K562 (cell line): Measurements from ENCODE around the gene SORCS1. TPM values are rescaled to one million over a fixed set of nuclear protein-coding genes. Genes with fewer than 3 reads are reported as not detected.

Source experiments
- ATAC-seq: fragments of 200-7000 bp; cut with Tn5 transposase; 3 replicates; pipeline ENCODE4 v1.9.1; 2020; ENCODE audit warnings: moderate library complexity
- BruUV-seq: library from RNA; stranded (reverse); fragments of 400-500 nt; replicated peaks from 2 replicates; lab custom pipeline; 2021; lab: Mats Ljungman, UMichigan
- CTCF ChIA-PET: fragments of 300-600 bp; formaldehyde crosslinking; extraction: SDS; loops from one replicate; lab custom pipeline; 2021; ENCODE audit warnings: low intra/inter-chr PET ratio; lab: Yijun Ruan, JAX
- POLR2A ChIA-PET: fragments of 300-600, 350-650 bp; sonication (Branson Sonifier 250); formaldehyde crosslinking; extraction: SDS; loops from one replicate; lab custom pipeline; 2021; ENCODE audit warnings: antibody characterized with exemption, inconsistent platforms; lab: Yijun Ruan, JAX
- DNase-seq, 4 experiments: peaks; one replicate each; pipeline versions ENCODE4 v3.0.0 to v3.0.0-alpha.2; 2011 to 2018; ENCODE audit warnings: low spot score in 3 of 4, mixed read lengths in 3 of 4; ENCODE audit errors: extremely low read depth in 1 of 4
- FAIRE-seq: peaks from 2 replicates; lab custom pipeline; 2011; peaks lifted over from hg19 to GRCh38; lab: Jason Lieb, UNC
- H2AFZ ChIP-seq: 2 replicates; pipeline ENCODE4 v1.6.0; 2011; ENCODE audit warnings: low read depth, low read length, control low read depth, inconsistent platforms
- H3K27ac ChIP-seq: fragments of 200-600 bp; 3 replicates; pipeline ENCODE4 v1.8.0; 2011; ENCODE audit warnings: low read depth, mild to moderate bottlenecking, control low read depth, inconsistent platforms, low read length, moderate library complexity, mixed read lengths; ENCODE audit errors: extremely low read depth
- H3K27me3 ChIP-seq, 2 experiments: fragments of 300-600 bp in 1 of 2; 2 replicates in 1 of 2; 3 replicates in 1 of 2; pipeline versions ENCODE4 v1.6.0 to v1.8.0; 2011; ENCODE audit warnings: inconsistent platforms in 2 of 2, low read length in 2 of 2, mild to moderate bottlenecking in 1 of 2, mixed read lengths in 1 of 2, moderate library complexity in 1 of 2; ENCODE audit not compliant: control insufficient read depth in 2 of 2, insufficient read depth in 2 of 2
- H3K36me3 ChIP-seq: fragments of 300-600 bp; 3 replicates; pipeline ENCODE4 v1.8.0; 2011; ENCODE audit warnings: mild to moderate bottlenecking, low read length, inconsistent platforms; ENCODE audit not compliant: control insufficient read depth, insufficient read depth
- H3K4me1 ChIP-seq, 2 experiments: fragments of 200-600 bp in 1 of 2; replicated peaks in 1 of 2; 2 replicates in 1 of 2; 3 replicates in 1 of 2; pipeline versions ENCODE4 v1.5.1 to v1.8.0; 2011; ENCODE audit warnings: inconsistent platforms in 2 of 2, low read length in 2 of 2, mild to moderate bottlenecking in 1 of 2, mixed read lengths in 1 of 2, moderate library complexity in 1 of 2; ENCODE audit not compliant: control insufficient read depth in 2 of 2, insufficient read depth in 2 of 2
- H3K4me2 ChIP-seq: 2 replicates; pipeline ENCODE4 v1.6.1; 2011; ENCODE audit warnings: low read length, control low read depth, inconsistent platforms, mixed read lengths; ENCODE audit not compliant: insufficient read depth
- H3K4me3 ChIP-seq: fragments of 200-600 bp; sonication (generic), shearing (Covaris generic); 2 replicates; pipeline ENCODE4 v1.5.1; 2016; ENCODE audit warnings: control low read depth, inconsistent platforms
- H3K79me2 ChIP-seq: fragments of 200-600 bp; 3 replicates; pipeline ENCODE4 v1.8.0; 2011; ENCODE audit warnings: low read length, inconsistent platforms; ENCODE audit not compliant: control insufficient read depth, insufficient read depth
- H3K9ac ChIP-seq, 2 experiments: 2 replicates each; pipeline versions ENCODE4 v1.6.0 to v1.6.1; 2011; ENCODE audit warnings: low read depth in 2 of 2, low read length in 2 of 2, control low read depth in 1 of 2, inconsistent platforms in 1 of 2, mild to moderate bottlenecking in 1 of 2, mixed read lengths in 1 of 2; ENCODE audit not compliant: insufficient read depth in 1 of 2
- H3K9me1 ChIP-seq: one replicate; pipeline ENCODE4 v1.6.0; 2011; ENCODE audit warnings: inconsistent platforms, mild to moderate bottlenecking, low read length, moderate library complexity; ENCODE audit not compliant: control insufficient read depth, insufficient read depth
- H3K9me3 ChIP-seq: replicated peaks from 2 replicates; pipeline ENCODE4 v1.5.1; 2011; ENCODE audit warnings: low read depth, low read length, inconsistent platforms; ENCODE audit not compliant: control insufficient read depth, insufficient read depth
- H4K20me1 ChIP-seq: replicated peaks from 2 replicates; pipeline ENCODE4 v1.6.1; 2011; ENCODE audit warnings: low read length, inconsistent platforms, mixed read lengths; ENCODE audit not compliant: control insufficient read depth, insufficient read depth
- BACH1 ChIP-seq: fragments of 200-800 bp; sonication (Bioruptor generic); IDR thresholded peaks from 2 replicates; pipeline ENCODE4 v1.6.1; 2016; ENCODE audit warnings: missing genetic modification characterization, missing compliant biosample characterization
- CAMTA2 ChIP-seq: fragments of 250-450 bp; sonication (Bioruptor Pico); conservative IDR thresholded peaks from 2 replicates; pipeline ENCODE4 v1.5.1; 2022
- GATA2 ChIP-seq: sonication (generic); formaldehyde crosslinking; IDR thresholded peaks from 2 replicates; pipeline ENCODE4 v1.4.0; 2020; ENCODE audit warnings: mild to moderate bottlenecking, missing genetic modification reagents
- HDGF ChIP-seq: fragments of 450-650 bp; IDR thresholded peaks from 2 replicates; pipeline ENCODE4 v1.6.1; 2016
- KDM2B ChIP-seq: fragments of 250-450 bp; sonication (Bioruptor Pico); IDR thresholded peaks from 2 replicates; pipeline ENCODE4 v1.8.0; 2021; ENCODE audit warnings: mild to moderate bottlenecking, moderate library complexity
- MCM2 ChIP-seq: fragments of 450-650 bp; IDR thresholded peaks from 2 replicates; pipeline ENCODE4 v1.6.1; 2017; ENCODE audit warnings: low read depth, mild to moderate bottlenecking
- POLR3A ChIP-seq: IDR thresholded peaks from 2 replicates; pipeline ENCODE4 v1.6.1; 2011; ENCODE audit warnings: borderline replicate concordance, mild to moderate bottlenecking, moderate library complexity; ENCODE audit not compliant: insufficient read length, insufficient read depth; ENCODE audit errors: extremely low read depth
- POU5F1 ChIP-seq: fragments of 150-350 bp; IDR thresholded peaks from 2 replicates; pipeline ENCODE4 v1.6.1; 2014; ENCODE audit warnings: borderline replicate concordance, low read length, low read depth, mild to moderate bottlenecking; ENCODE audit not compliant: partially characterized antibody
- PRPF4 ChIP-seq: fragments of 200-400 bp; formaldehyde crosslinking; IDR thresholded peaks from one replicate; pipeline ENCODE4 v1.6.1; 2017; ENCODE audit warnings: low read length, low read depth, mild to moderate bottlenecking; ENCODE audit not compliant: insufficient read depth, poor library complexity, severe bottlenecking
- RB1 ChIP-seq: fragments of 450-650 bp; IDR thresholded peaks from 2 replicates; pipeline ENCODE4 v1.6.1; 2017; ENCODE audit warnings: low read depth, mild to moderate bottlenecking
- RBM15 ChIP-seq: fragments of 200-400 bp; formaldehyde crosslinking; IDR thresholded peaks from 2 replicates; pipeline ENCODE4 v1.6.1; 2018; ENCODE audit warnings: mild to moderate bottlenecking, low read length, moderate library complexity; ENCODE audit not compliant: insufficient read depth
- SREBF2 ChIP-seq: sonication (generic); formaldehyde crosslinking; IDR thresholded peaks from 2 replicates; pipeline ENCODE4 v1.4.0; 2020; ENCODE audit warnings: mild to moderate bottlenecking, missing genetic modification reagents
- TCF15 ChIP-seq: fragments of 250-450 bp; sonication (Bioruptor Pico); IDR thresholded peaks from 2 replicates; pipeline ENCODE4 v1.8.0; 2022; ENCODE audit warnings: moderate library complexity, mild to moderate bottlenecking, inconsistent platforms
- ZFPM2 ChIP-seq: fragments of 250-450 bp; sonication (Bioruptor Pico); IDR thresholded peaks from 2 replicates; pipeline ENCODE4 v1.5.1; 2022; ENCODE audit warnings: mild to moderate bottlenecking
- ZNF253 ChIP-seq: fragments of 250-450 bp; sonication (Bioruptor Pico); conservative IDR thresholded peaks from 2 replicates; pipeline ENCODE4 v1.6.1; 2021; ENCODE audit warnings: mild to moderate bottlenecking
- ZSCAN29 ChIP-seq: fragments of 450-650 bp; IDR thresholded peaks from 2 replicates; pipeline ENCODE4 v1.6.1; 2017
- WGBS: fragments of 100-300 bp; shearing (Covaris generic); methylation state at CpG from one replicate; pipeline ENCODE4 v1.1.6; 2016; ENCODE audit warnings: low coverage, mixed read lengths; ENCODE audit not compliant: insufficient coverage; ENCODE audit errors: missing lambda C conversion rate; 5-methylcytosine and 5-hydroxymethylcytosine counted together
- in situ Hi-C: fragments of 300-500 bp; cut with MboI; formaldehyde crosslinking; loops from 4 replicates; pipeline ENCODE4 v1.15.0; 2018; ENCODE audit warnings: inconsistent platforms, mixed read lengths
- intact Hi-C: fragments of 100-400 bp; cut with micrococcal nuclease; formaldehyde crosslinking; loops from 2 replicates; pipeline ENCODE4 v1.14.2; 2022
- polyA plus RNA-seq, 8 experiments: library from polyadenylated mRNA; depleted of rRNA in 4 of 8; stranded (reverse) in 5 of 8; unstranded in 3 of 8; fragments of >200 nt; fragmentation: Nextera tagmentation in 2 of 8; fragmentation: Illumina TruSeq in 1 of 8; extraction: Ambion mirVana in 2 of 8; extraction: Trizol in 1 of 8; gene quantifications; 2 replicates each; pipeline versions ENCODE4 v1.2.1 to v1.2.3, GENCODE V29; 2011 to 2014; ENCODE audit warnings: inconsistent platforms in 1 of 8, missing spikeins in 1 of 8
- total RNA-seq, 7 experiments: library from RNA; depleted of rRNA in 6 of 7; stranded (reverse); fragments of >200 nt in 6 of 7; fragmentation: Illumina TruSeq in 2 of 7; extraction: Trizol in 2 of 7; gene quantifications; 2 replicates each; pipeline versions ENCODE4 v1.2.1 to v1.2.3, GENCODE V29; 2011 to 2021; ENCODE audit warnings: low replicate concordance in 1 of 7

Gene SORCS1
- total and polyA plus RNA-seq, 9 of the 15 experiments (the other 6 are each of a cell fraction or from before 2014, with no cell fraction given): 1.5 to 3.9 (median 2.7) TPM

DNA sequence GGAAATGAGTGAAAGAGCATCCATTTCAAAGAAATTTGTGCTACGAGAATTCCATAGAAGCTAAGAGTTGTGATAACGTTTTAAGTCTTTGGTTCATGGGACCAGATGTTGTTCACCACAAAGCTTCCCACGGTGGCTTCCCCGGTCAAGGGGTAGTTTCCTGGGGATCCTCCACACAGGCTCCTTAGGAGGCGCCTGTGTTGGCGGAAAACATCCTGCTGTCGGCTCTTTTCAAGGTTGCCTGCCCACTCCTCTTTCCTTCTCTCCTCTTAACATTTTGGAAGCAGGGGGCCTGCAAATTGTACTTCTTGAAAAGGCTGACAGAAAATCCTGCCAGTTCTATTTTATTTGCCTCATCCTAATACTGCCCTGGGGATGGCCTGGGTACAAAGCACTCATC lies 398.6 kb downstream of the SORCS1 start (continued):
- no peak for TF ChIP-seq PRPF4
- TF ChIP-seq BACH1 (tag): no peak
- no peak for TF ChIP-seq ZSCAN29
- no peak for TF ChIP-seq RBM15
- no peak for TF ChIP-seq GATA2 (CRISPR knock-in tag)
- TF ChIP-seq MCM2: no peak

- CTCF ChIA-PET: no interaction called here
These were observed 399.2 kb downstream of the SORCS1 start for GRCh38 chr10:106765241-106765754.

More at GRCh38 chr10:106765241-106765754, 399.2 kb downstream of the SORCS1 start:
- Histone ChIP-seq H3K9me3 (no peaks in the 10 kb centered on the region), H2AFZ (no peak overlapping the region), H3K9me1 (no peaks in the 10 kb centered on the region)
- ATAC-seq: no peak
- FAIRE-seq: no peak
- BruUV-seq: no TSS peak
- TF ChIP-seq ZFPM2 (no peak), RB1 (no peak), HDGF (no peak), CAMTA2 (CRISPR knock-in tag) (no peak), ZNF253 (CRISPR knock-in tag) (no peak), KDM2B (CRISPR knock-in tag) (no peak), POU5F1 (no peak), SREBF2 (CRISPR knock-in tag) (no peak), POLR3A (no peak), TCF15 (CRISPR knock-in tag) (no peak)
- TF ChIP-seq, all 486 proteins: peak for 0
- no peaks in the 10 kb centered on the region for H3K27me3 ChIP-seq
- H3K9ac ChIP-seq: no peak overlapping the region
- no peaks in the 10 kb centered on the region for H3K79me2 ChIP-seq
- H3K27ac ChIP-seq: no peak overlapping the region
- H3K4me2 ChIP-seq: no peak overlapping the region
- POLR2A ChIA-PET: no interaction called here
- H3K36me3 ChIP-seq: no peaks in the 10 kb centered on the region
- H3K4me3 ChIP-seq: no peak overlapping the region
- H3K4me1 ChIP-seq: no peaks in the 10 kb centered on the region
- no peak for DNase-seq
- WGBS: 20% methylated on average over 1 of the region's 1 CpG
- intact Hi-C loops: no loop called here
- in situ Hi-C loops: no loop called here
- no peaks in the 10 kb centered on the region for H4K20me1 ChIP-seq
